ENCODE results near the gene TAF1A. TPM values are rescaled to one million over a fixed set of nuclear protein-coding genes. Genes with fewer than 3 reads are reported as not detected.

TAF1A gene
- total RNA-seq, 4 donors from 2014 or later, result 2.2 to 4.8 (median 3.7) TPM

- no peaks in the 10 kb centered on the region for H3K27me3 ChIP-seq
- H3K9me3 ChIP-seq, result no peaks in the 10 kb centered on the region
- no peak for TF ChIP-seq CTCF (IDR thresholded peaks at IDR 0.05)
- no peak for TF ChIP-seq EP300 (IDR thresholded peaks at IDR 0.05)
- no peak for TF ChIP-seq POLR2AphosphoS5 (IDR thresholded peaks at IDR 0.05)
- no peak for TF ChIP-seq POLR2A (IDR thresholded peaks at IDR 0.05)
- peaks cover 0 to 6% (median 0%) of the 10 kb centered on the region in 3 donors for H3K4me1 ChIP-seq
- WGBS, 2 donors (ENCODE audit: low coverage in 1 of 2), result 89 to 93% methylated on average over 6 to 7 of the region's 7 CpGs
- peaks cover 0 to 93% of the 10 kb centered on the region in 2 donors for H3K36me3 ChIP-seq
- H3K4me3 ChIP-seq, result no peak overlapping the region
- ATAC-seq, result no peak
- no peak overlapping the region for H3K27ac ChIP-seq
These were observed 40.3 kb upstream of the TAF1A start for GRCh38 chr1:222629921-222630535.

- Histone ChIP-seq H3K4me1 (no peaks in the 10 kb centered on the region), H3K36me3 (peaks cover 0 to 97% of the 10 kb centered on the region in 2 donors), H3K27ac (peak overlapping the region in 1 of 4 donors; percentile 2), H3K4me3 (no peak overlapping the region), H3K27me3 (no peaks in the 10 kb centered on the region), H3K9me3 (no peaks in the 10 kb centered on the region)
- TF ChIP-seq EP300 (IDR thresholded peaks at IDR 0.05), result no peak
- ATAC-seq, result peak; percentile 81
- 58 to 68% methylated on average over 2 to 6 of the region's 6 CpGs for WGBS, 2 donors (ENCODE audit: low coverage in 1 of 2)
These were observed 37.5 kb upstream of the TAF1A start for GRCh38 chr1:222627232-222627631.

- ATAC-seq, result no peak
These were observed 34.5 kb upstream of the TAF1A start for GRCh38 chr1:222624214-222624613.

GRCh38 chr1:222623458-222623857 lies 33.7 kb upstream of the TAF1A start:
- H3K4me1 ChIP-seq, result peaks cover 0 to 22% (median 6%) of the 10 kb centered on the region in 3 donors
- peaks cover 0 to 73% of the 10 kb centered on the region in 2 donors for H3K36me3 ChIP-seq
- no peak for TF ChIP-seq EP300 (IDR thresholded peaks at IDR 0.05)
- TF ChIP-seq POLR2A (IDR thresholded peaks at IDR 0.05), result no peak
- no peak for TF ChIP-seq CTCF (IDR thresholded peaks at IDR 0.05)
- no peak for TF ChIP-seq POLR2AphosphoS5 (IDR thresholded peaks at IDR 0.05)
- no peak overlapping the region for H3K4me3 ChIP-seq
- no peak for ATAC-seq
- H3K27me3 ChIP-seq, result no peaks in the 10 kb centered on the region
- no peak overlapping the region for H3K27ac ChIP-seq
- no peaks in the 10 kb centered on the region for H3K9me3 ChIP-seq

More at GRCh38 chr1:222624214-222624613, 34.5 kb upstream of the TAF1A start:
- 88 to 92% methylated on average over 7 of the region's 7 CpGs for WGBS, 2 donors (ENCODE audit: low coverage in 1 of 2)
- Histone ChIP-seq H3K27ac (no peak overlapping the region), H3K27me3 (no peaks in the 10 kb centered on the region), H3K4me3 (no peak overlapping the region), H3K36me3 (peaks cover 0 to 80% of the 10 kb centered on the region in 2 donors), H3K9me3 (no peaks in the 10 kb centered on the region), H3K4me1 (peaks cover 0 to 14% (median 4%) of the 10 kb centered on the region in 3 donors)
- no peak for TF ChIP-seq EP300 (IDR thresholded peaks at IDR 0.05)
- TF ChIP-seq POLR2AphosphoS5 (IDR thresholded peaks at IDR 0.05), result no peak
- no peak for TF ChIP-seq POLR2A (IDR thresholded peaks at IDR 0.05)
- no peak for TF ChIP-seq CTCF (IDR thresholded peaks at IDR 0.05)

GRCh38 chr1:222622765-222623164 lies 33.0 kb upstream of the TAF1A start:
- no peak overlapping the region for H3K4me3 ChIP-seq
- TF ChIP-seq POLR2AphosphoS5 (IDR thresholded peaks at IDR 0.05) (no peak), CTCF (IDR thresholded peaks at IDR 0.05) (no peak), EP300 (IDR thresholded peaks at IDR 0.05) (no peak), POLR2A (IDR thresholded peaks at IDR 0.05) (no peak)
- peaks cover 0 to 22% (median 6%) of the 10 kb centered on the region in 3 donors for H3K4me1 ChIP-seq
- H3K36me3 ChIP-seq, result peaks cover 0 to 66% of the 10 kb centered on the region in 2 donors
- no peaks in the 10 kb centered on the region for H3K9me3 ChIP-seq
- H3K27ac ChIP-seq, result no peak overlapping the region
- ATAC-seq, result no peak
- WGBS, 2 donors (ENCODE audit: low coverage in 1 of 2), result 74 to 87% methylated on average over 4 to 5 of the region's 5 CpGs
- no peaks in the 10 kb centered on the region for H3K27me3 ChIP-seq

Data from gastroesophageal sphincter (tissue), 4 donors.